Eye (tissue), 1 donor: Measurements from ENCODE around the gene NCOA4.
"Not testable (repeated sequence)": the region's sequence is repeated elsewhere in the genome, so short reads cannot be mapped to it uniquely, and the experiment has no call there.

Source experiments
- DNase-seq: peaks from one replicate; pipeline ENCODE4 v3.0.0-alpha.2; 2015

Gene NCOA4

GRCh38 chr10:46052057-46052790 is 21.8 kb upstream of the NCOA4 start:
- DNase-seq, result no peak

- DNase-seq, result no peak
Observed at GRCh38 chr10:46050941-46051623, 20.7 kb upstream of the NCOA4 start.

- DNase-seq, result not testable (repeated sequence)
Observed at GRCh38 chr10:46049497-46049831, 19.0 kb upstream of the NCOA4 start.

GRCh38 chr10:46048152-46048551 is 17.7 kb upstream of the NCOA4 start:
- no peak for DNase-seq

- DNase-seq, result no peak
Observed at GRCh38 chr10:46046261-46046660, 15.8 kb upstream of the NCOA4 start, which contains the start of gene MSMB. Gene MSMB (minus strand): TSS chr10:46046269. CDS start chr10:46046237, 32 bp downstream.

- DNase-seq, result no peak
Observed at GRCh38 chr10:46042527-46042926, 12.1 kb upstream of the NCOA4 start.

- no peak for DNase-seq
Observed at GRCh38 chr10:46040004-46040403, 9.6 kb upstream of the NCOA4 start.

- DNase-seq, result no peak
Observed at GRCh38 chr10:46037107-46037825, 6.8 kb upstream of the NCOA4 start.

GRCh38 chr10:46035923-46036849 is 5.8 kb upstream of the NCOA4 start:
- DNase-seq, result no peak

GRCh38 chr10:46033602-46034011 is 3.2 kb upstream of the NCOA4 start:
- DNase-seq, result no peak

- DNase-seq, result no peak
Observed at GRCh38 chr10:46031648-46032532, 1.5 kb upstream of the NCOA4 start.

- DNase-seq, result no peak
Observed at GRCh38 chr10:46029461-46030030, 877 bp downstream of the NCOA4 start.

- DNase-seq, result peak; percentile 57
Observed at GRCh38 chr10:46028584-46029460, 1.6 kb downstream of the NCOA4 start.

- DNase-seq, result no peak
Observed at GRCh38 chr10:46026106-46026505, 4.3 kb downstream of the NCOA4 start.

GRCh38 chr10:46025406-46025805 is 5.0 kb downstream of the NCOA4 start:
- no peak for DNase-seq

GRCh38 chr10:46024948-46025347 is 5.5 kb downstream of the NCOA4 start:
- no peak for DNase-seq

- DNase-seq, result peak; percentile 88
Observed at GRCh38 chr10:46022978-46023702, 7.3 kb downstream of the NCOA4 start.

GRCh38 chr10:46020344-46020657 is 10.1 kb downstream of the NCOA4 start:
- no peak for DNase-seq

- no peak for DNase-seq
Observed at GRCh38 chr10:46019569-46020343, 10.7 kb downstream of the NCOA4 start.
